Activated CD4-positive, alpha-beta T cell treated with anti-CD3 and anti-CD28 coated beads for 1 hour (primary cell): ENCODE results near the gene BFSP2.

Source experiments
- DNase-seq: peaks from one replicate; pipeline ENCODE4 v3.0.0-alpha.2; 2020

BFSP2 gene

GRCh38 chr3:133384331-133385027 is 15.4 kb upstream of the BFSP2 start:
- DNase-seq: no peak

- DNase-seq: no peak
Measured at GRCh38 chr3:133386876-133387275, 13.0 kb upstream of the BFSP2 start.

- DNase-seq: no peak
Measured at GRCh38 chr3:133387341-133387740, 12.5 kb upstream of the BFSP2 start.

- no peak for DNase-seq
Measured at GRCh38 chr3:133388696-133389395, 11.0 kb upstream of the BFSP2 start.

- DNase-seq: no peak
Measured at GRCh38 chr3:133390715-133391114, 9.1 kb upstream of the BFSP2 start.

DNA sequence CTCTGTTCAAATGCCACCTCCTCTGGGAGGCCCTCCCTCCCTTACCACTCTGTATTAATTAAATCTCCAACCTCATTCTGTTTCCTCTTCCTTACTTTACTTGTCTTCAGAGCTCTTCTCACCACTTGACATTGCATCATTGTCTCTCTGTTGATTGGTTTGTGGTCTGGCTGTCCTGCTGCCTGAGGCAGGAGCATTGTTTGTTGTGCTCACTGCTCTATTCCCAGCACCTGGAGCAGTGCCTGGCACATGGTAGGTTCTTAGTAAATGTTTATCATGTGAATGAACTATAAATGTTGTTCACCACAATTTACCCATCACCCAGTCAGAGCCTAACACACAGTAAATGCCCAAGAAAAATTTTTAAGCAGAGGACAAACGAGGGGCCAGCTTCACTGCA is 6.7 kb upstream of the BFSP2 start:
- no peak for DNase-seq

DNA sequence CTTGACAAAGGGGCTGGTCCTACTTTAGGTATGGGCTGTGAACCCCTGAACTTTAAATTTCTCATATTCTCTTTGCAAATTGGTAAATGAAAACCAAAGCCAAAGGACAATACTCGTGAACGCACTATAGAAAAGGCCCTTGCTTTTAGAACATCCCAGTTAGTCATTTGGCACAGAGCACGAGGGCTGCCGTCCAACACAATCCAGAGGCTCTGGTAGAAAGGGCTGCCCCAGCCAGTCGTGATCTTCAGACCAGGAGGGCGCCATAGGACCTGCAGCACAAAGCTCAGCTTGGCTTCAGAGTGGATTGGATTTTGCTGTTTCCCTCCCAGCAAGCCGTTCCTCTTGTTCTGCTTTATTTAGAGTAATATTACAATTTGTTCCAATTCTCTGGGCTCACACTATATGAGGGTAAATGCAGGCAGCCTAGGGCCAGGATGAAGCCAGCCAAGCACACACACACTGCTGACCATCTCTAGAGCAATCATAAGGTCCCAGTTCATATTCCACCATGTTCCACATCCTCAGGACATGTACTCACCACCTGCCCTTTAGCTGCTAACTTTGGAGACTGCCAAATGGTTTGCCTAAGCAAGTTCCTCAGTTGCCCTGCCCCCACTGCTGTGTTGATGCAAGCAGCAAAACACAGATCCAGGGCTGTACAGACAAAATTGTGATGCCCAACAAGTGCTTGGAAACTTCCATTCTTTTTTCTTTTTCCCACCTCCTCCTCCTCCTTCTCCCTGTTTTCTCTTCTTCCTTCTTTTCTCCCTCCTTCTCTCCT is 6.0 kb upstream of the BFSP2 start:
- DNase-seq: no peak

DNA sequence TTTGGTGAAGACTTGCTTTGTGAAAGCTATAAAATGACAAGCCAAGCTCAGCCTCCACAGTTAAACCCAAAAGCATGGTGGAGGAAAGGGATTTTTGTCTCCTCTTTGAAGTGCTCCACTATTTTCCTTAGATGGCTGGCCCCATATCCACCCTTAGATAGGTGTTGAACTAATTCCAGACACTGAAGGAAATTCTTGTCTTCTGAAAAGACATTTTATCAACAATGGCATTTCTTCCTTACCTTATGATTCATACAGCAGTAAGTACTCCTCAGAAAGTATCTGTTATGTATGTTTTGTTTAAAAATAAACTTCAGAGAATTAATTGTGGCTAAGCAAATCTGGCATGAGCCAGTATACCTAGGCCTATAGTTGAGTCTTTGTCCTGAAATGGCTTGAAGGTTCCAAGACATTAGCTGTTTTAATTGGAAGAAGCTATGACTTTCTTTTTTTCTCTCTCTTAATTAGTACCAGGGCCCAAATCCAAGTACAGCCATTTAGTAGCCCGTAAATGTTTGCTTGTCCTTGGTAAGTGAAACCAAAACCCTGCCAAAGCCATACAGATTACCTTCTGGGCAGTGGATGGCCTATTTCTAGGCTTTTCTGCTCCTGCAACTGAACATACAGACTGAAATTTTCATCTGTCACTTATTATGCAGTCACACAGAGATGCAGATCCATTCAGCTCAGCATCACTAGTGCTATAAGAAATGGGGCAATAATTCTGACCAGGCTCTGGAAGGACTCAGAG is 5.1 kb upstream of the BFSP2 start:
- no peak for DNase-seq

DNA sequence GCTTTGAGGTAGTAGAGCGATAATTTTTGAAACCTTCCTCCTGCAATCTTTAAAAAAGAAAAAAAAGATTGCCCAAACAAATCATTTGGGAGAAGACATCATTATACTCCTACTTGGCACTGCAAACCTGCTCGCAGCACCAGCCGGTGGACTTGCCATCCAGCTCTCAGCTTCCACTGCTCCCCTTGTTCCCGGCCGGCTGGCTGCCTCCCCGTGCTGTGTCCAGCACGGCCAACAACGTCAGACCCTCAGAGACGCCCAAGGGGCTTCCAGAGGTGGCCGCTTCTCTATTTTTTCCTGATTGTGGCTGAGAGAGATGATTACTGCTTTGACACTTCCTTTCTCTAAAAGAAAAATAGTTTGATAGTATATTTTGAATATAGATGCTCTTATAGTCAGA is 3.0 kb upstream of the BFSP2 start:
- no peak for DNase-seq

- no peak for DNase-seq
Measured at GRCh38 chr3:133401374-133402135, 1.7 kb downstream of the BFSP2 start.

GRCh38 chr3:133404920-133405319 is 5.1 kb downstream of the BFSP2 start:
- DNase-seq: no peak

- no peak for DNase-seq
Measured at GRCh38 chr3:133408366-133408765, 8.5 kb downstream of the BFSP2 start.

- DNase-seq: no peak
Measured at GRCh38 chr3:133408961-133409360, 9.1 kb downstream of the BFSP2 start.

DNA sequence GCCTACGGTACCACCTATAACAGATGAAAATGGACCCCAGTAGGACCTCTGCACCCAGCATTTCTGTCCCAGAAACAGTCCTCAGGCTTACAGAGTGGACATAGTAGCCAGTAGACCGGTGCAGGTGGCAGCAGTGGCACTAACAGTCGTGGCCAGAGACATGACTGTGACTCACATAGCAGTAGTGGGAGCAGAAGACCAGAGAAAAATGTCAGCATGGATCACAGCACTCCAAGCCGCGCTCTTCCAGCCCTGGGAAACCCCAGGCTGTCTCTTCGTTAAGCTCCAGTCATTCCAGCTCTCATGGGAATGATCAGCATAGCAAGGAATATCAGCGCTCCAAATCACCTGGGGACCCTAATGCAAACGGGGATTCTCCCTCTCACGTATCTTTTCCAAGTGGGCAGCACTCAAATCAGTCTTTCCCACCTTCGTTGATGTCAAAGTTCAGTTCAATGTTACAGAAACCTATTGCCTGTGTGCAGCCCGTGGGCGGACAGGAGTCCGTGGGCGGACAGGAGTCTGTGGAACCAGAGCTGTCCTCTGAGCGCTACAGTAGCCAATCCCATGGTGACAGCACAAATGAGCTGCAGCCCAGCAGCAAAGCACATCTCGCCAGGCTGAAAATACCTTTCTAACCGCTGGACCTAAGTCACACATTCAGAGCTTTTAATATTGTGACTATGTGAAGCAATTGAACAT is 10.5 kb downstream of the BFSP2 start:
- DNase-seq: no peak

GRCh38 chr3:133412183-133413132 is 12.6 kb downstream of the BFSP2 start:
- DNase-seq: no peak

GRCh38 chr3:133413161-133414020 is 13.5 kb downstream of the BFSP2 start:
- DNase-seq: no peak

DNA sequence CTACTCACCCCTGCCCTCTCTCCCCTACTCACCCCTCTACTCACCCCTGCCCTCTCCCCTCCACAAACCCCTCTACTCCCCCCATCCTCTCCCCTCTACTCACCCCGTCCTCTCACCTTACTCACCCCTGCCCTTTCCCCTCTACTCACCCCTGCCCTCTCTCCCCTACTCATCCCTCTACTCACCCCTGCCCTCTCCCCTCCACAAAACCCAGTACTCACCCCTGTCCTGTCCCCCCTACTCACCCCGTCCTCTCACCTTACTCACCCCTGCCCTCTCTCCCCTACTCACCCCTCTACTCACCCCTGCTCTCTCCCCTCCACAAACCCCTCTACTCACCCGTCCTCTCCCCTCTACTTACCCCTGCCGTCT is 14.2 kb downstream of the BFSP2 start:
- no peak for DNase-seq

GRCh38 chr3:133418361-133418760 is 18.5 kb downstream of the BFSP2 start:
- DNase-seq: no peak

DNA sequence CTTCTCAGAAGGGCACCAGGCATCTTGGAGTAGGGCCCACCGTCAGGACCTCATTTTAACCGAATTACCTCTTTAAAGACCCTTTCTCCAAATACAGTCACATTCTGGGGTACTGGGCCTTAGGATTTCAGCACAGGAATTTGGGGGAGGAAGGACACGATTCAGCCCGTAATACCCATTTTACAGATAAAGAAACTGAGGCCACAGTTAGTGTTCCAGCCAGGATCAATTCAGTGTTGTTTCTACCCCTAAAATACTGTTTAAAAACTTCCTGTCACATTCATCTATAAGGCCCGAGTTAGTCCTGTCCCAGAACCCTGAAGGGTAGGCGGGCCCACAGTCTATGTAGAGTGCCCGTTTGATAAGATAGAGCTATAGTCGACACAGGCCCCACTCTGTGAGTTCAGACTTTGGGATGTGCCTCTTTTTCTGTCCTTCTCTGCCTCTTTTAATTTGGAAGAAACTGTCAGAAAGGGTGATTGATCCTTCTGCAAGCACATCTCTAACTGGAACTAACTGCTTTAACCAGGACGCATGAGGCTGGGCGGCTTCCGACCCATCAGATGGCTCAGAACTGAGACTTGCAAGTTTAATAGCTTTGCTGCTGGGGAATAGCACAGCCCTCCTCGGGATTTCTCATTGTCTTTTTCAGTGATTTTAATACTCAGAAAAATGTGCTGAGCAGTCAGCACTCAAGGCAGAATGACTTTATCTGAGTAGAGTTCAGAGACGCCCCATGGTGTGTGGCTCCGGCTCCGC is 19.5 kb downstream of the BFSP2 start:
- DNase-seq: no peak
